ENCODE results near the gene CCN2. TPM values are rescaled to one million over a fixed set of nuclear protein-coding genes. Genes with fewer than 3 reads are reported as not detected.
"Not testable (repeated sequence)": the region's sequence is repeated elsewhere in the genome, so short reads cannot be mapped to it uniquely, and the experiment has no call there.

The CCN2 gene
- total RNA-seq, 1 experiment from 2014 or later, result 12.4 TPM

DNA sequence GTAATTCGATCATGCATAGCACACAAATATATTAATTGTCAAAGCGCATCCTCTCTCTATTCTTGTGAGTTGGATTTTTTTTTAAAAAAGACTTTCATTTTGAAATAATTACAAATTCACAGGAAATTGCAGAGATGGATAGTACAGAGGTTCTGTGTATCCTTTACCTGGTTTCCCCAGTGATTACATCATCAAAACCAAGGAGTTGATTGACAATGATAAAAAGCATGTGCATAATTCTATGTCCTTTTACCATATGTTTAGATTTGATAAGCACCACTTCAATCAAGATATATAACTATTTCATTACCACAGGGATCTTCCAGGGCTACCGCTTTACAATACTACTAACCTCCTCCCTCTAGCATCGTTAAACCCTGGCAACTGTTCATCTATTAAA, 40.2 kb downstream of the CCN2 start:
- no peak for DNase-seq (ENCODE audit: low spot score)

DNA sequence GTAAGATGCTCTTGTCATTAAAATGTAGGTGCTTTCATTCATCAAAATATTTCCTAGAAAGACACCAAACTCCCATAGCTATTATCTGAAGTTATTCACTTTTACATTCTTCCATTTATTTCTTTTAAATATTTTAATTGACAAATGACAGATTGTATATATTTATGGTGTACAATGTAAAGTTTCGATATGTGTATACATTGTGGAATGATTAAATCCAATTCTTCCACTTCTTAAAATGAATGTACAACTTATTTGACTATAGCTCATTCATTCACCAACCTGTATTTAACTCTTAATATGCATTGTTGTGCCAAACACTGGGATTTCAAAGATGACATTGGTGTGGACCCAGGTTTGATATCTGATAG, 41.0 kb downstream of the CCN2 start:
- no peak for DNase-seq (ENCODE audit: low spot score)

DNA sequence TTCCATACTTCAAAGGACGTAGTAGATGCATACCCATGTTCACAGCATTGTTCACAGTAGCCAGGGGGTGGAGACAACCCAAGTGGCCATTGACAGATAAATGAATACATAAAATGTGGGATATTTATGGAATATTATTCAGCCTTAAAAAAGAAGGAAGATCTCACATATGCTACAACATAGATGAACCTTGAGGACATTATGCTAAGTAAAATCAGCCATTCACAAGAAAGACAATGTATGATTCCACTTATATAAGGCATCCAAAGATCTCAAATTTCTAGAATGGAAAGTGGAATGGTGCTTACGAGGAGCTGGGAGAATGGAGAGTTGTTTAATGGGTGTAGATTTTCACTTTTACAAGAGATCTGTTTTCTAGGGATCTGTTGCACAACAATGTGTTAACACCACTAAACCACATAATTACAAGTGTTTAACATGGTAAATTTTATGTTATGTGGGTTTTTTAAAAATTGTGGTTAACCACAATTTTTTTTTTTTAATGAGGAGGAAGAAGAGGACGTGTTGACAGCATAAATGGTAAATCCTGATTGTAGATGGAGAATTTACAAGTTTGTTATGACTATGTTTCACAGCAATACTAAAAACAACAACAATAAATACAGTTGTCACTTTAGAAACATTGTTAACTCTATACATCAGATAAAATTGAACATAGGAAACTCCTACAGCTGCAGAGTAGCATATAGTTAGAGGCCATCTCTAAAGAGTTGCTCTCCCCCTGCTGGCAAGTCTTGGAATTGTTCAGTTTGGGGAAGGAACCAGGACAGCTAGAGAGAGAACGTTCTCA, 41.6 kb downstream of the CCN2 start:
- DNase-seq (ENCODE audit: low spot score), result peak; percentile 37

DNA sequence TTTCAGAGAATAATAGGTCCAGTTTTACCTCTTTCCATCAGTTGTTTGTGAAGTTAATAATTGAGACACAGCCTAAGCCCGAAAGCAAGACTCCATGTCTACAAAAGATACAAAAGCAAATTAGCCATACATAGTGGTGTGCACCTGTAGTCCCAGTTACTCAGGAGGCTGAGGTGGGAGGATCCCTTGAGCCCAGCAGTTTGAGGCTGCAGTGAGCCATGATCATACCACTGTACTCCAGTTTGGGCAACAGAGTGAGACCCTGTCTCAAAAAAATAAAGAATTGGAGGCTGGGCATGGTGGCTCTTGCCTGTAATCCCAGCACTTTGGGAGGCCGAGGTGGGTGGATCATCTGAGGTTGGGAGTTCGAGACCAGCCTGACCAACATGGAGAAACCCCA, 42.4 kb downstream of the CCN2 start:
- not testable (repeated sequence) for DNase-seq (ENCODE audit: low spot score)

DNA sequence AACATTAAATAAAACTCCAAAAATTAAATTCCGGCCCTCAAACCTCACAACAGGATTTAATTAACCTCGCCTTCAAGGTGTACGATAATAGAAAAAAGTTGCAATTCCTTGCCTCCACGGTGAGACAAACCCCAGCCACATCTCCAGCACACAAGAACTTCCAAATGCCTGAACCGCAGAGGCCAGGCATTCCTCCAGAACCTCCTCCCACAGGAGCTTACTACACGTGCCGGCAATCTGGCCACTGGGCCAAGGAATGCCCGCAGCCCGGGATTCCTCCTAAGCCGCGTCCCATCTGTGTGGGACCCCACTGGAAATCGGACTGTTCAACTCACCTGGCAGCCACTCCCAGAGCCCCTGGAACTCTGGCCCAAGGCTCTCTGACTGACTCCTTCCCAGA, 47.4 kb downstream of the CCN2 start:
- not testable (repeated sequence) for DNase-seq (ENCODE audit: low spot score)

DNA sequence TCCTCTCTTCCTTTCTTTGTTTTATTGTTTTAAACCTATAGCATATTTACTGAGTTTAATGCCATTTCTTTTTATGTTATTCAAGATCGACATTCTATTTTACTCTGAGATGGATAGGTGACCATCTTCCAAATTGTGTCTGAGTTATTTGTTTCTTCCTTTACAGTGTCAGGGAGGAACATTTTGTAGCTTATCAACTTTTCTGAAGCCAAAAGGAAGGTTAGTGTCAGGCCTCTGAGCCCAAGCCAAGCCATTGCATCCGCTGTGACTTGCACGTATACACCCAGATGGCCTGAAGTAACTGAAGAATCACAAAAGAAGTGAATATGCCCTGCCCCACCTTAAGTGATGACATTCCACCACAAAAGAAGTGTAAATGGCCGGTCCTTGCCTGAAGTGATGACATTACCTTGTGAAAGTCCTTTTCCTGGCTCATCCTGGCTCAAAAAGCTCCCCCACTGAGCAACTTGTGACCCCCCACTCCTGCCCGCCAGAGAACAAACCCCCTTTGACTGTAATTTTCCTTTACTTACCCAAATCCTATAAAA, 49.8 kb downstream of the CCN2 start:
- DNase-seq (ENCODE audit: low spot score), result not testable (repeated sequence)

DNA sequence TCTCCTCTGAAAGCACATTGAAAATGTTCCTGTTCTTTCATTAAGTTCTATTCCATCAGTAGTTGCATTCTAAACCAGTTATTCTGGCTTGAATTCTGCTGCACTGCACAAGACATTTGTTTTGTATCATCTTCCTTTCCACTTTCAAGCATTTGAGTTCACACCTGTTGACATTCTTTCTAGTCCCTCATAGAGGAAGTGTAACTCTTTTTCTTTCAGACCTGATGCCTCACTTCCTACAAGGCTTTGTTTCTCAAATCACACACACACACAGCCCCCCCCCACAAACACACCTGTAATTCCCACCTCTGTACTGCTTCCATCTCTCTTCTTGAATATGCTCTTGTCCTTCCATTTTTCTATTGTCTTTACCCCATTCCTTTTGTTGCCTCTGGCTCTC, 50.9 kb downstream of the CCN2 start:
- no peak for DNase-seq (ENCODE audit: low spot score)

DNA sequence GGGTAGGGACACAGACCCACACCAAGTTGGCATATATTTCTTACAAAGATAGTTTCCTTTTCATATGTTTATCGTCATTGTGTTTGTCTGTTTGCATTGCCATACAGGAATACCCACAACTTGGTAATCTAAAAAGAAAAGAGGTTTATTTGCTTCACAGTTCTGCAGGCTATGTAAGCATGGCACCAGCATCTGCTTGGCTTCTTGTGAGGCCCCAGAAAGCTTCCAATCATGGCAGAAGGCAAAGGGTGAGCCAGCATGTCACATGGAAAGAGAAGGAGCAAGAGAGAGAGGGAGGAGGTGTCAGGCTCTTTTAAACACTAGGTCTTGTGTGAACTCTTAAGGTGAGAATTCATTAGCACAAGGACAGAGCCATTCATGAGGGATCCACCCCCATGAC, 52.5 kb downstream of the CCN2 start:
- no peak for DNase-seq (ENCODE audit: low spot score)

Other genes starting within 250 kb of the CCN2 start
- not detected in 2 replicates for gene OR2A4, start 250.0 kb downstream of the CCN2 start, total RNA-seq (2014; rRNA removed; shearing (Covaris generic))
- not detected in 2 replicates for gene CTAGE9, start 240.4 kb downstream of the CCN2 start, total RNA-seq (2014; rRNA removed; shearing (Covaris generic))
- gene ENPP1, start 143.4 kb downstream of the CCN2 start, total RNA-seq (2014; rRNA removed; shearing (Covaris generic)), result 32.2 and 39.5 TPM in 2 replicates